Measurements from ENCODE around the gene EVPLL. TPM values are rescaled to one million over a fixed set of nuclear protein-coding genes. Genes with fewer than 3 reads are reported as not detected.
A peak's percentile ranks its signal among the peaks of the same experiment; 100 is the strongest.

Gene EVPLL
- total and polyA plus RNA-seq, 3 donors from 2014 or later = 1.7 to 2.7 (median 2.5) TPM

DNA sequence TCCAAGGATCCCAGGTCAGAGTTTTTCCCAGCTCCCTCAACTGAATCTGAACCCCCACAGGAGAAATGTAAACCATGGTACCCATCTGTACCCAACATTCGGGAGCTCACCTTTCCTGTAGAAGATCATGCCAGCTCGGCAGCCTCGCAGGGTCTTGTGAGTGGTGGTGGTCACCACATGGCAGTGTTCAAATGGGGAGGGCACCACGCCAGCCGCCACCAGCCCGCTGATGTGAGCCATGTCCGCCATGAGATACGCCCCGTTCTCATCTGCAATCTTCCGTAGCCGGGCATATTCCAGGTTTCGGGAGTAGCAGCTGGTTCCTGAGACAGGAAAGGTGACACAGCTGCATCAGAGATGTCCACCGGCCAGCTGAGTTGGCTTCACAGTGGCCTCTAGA lies 37.6 kb upstream of the EVPLL start:
- WGBS, 2 donors = 97 to 100% methylated on average over 7 to 13 of the region's 13 CpGs
- H3K9me3 ChIP-seq = no peaks in the 10 kb centered on the region
- no peak overlapping the region for H3K4me3 ChIP-seq
- no peak for TF ChIP-seq POLR2A (IDR thresholded peaks at IDR 0.05)
- TF ChIP-seq, protein P1, sequence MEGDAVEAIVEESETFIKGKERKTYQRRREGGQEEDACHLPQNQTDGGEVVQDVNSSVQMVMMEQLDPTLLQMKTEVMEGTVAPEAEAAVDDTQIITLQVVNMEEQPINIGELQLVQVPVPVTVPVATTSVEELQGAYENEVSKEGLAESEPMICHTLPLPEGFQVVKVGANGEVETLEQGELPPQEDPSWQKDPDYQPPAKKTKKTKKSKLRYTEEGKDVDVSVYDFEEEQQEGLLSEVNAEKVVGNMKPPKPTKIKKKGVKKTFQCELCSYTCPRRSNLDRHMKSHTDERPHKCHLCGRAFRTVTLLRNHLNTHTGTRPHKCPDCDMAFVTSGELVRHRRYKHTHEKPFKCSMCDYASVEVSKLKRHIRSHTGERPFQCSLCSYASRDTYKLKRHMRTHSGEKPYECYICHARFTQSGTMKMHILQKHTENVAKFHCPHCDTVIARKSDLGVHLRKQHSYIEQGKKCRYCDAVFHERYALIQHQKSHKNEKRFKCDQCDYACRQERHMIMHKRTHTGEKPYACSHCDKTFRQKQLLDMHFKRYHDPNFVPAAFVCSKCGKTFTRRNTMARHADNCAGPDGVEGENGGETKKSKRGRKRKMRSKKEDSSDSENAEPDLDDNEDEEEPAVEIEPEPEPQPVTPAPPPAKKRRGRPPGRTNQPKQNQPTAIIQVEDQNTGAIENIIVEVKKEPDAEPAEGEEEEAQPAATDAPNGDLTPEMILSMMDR (IDR thresholded peaks at IDR 0.05) = no peak
- H3K4me1 ChIP-seq = no peaks in the 10 kb centered on the region
- DNase-seq = no peak
- H3K36me3 ChIP-seq (ENCODE audit: low read depth, missing control alignments) = no peaks in the 10 kb centered on the region
- H3K27me3 ChIP-seq = no peaks in the 10 kb centered on the region
- H3K27ac ChIP-seq = no peak overlapping the region
- intact Hi-C loops (cut with DNase I; ENCODE audit: low total_unique reads) = no loop called here

DNA sequence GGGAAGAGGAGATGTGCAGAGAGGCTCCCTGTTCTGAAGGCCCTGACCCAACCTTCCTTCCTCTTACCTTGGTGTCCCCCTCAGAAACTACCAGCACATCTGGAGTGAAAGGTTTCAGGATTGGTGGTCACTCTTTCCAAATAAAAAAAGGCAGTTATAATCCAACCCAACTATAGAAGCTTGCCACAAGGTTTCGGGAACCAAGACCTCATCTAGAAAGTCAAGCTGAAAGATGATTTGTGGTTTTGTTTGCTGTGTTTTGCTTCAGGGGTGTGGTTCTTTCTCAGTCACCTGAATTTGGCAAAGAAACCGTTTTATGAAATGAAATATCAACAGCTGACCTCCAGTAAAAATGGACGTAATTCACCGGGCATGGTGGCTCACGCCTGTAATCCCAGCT lies 33.6 kb upstream of the EVPLL start:
- Histone ChIP-seq H3K27ac (no peak overlapping the region), H3K36me3 (ENCODE audit: low read depth, missing control alignments) (no peaks in the 10 kb centered on the region), H3K4me3 (no peak overlapping the region), H3K9me3 (no peaks in the 10 kb centered on the region), H3K4me1 (no peaks in the 10 kb centered on the region), H3K27me3 (no peaks in the 10 kb centered on the region)
- WGBS, 2 donors = 91 to 94% methylated on average over 5 of the region's 5 CpGs
- no peak for TF ChIP-seq POLR2A (IDR thresholded peaks at IDR 0.05)
- TF ChIP-seq, protein P1 (IDR thresholded peaks at IDR 0.05) = no peak
- intact Hi-C loops (cut with DNase I; ENCODE audit: low total_unique reads) = no loop called here
- no peak for DNase-seq

DNA sequence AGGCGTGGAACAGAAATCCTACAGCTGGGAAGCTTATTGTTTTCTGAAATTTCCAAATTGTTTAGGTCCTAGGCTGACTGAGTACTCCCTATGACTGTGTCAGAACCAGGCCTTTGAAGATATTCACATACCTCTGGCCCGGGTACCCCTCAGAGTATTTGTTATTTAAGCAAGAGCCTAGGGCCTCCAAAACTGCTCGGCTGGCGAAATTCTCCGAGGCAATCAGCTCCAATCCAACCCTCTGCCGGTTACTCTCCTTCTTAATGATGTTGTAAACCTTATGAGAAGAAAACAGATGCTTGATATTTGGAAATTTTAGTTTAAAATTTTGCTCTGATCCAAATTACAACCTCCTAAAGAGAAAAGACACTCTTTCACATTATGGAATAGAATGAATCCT lies 24.0 kb upstream of the EVPLL start:
- intact Hi-C loops (cut with DNase I; ENCODE audit: low total_unique reads) = no loop called here
- Histone ChIP-seq H3K4me3 (no peak overlapping the region), H3K9me3 (no peaks in the 10 kb centered on the region), H3K4me1 (no peaks in the 10 kb centered on the region), H3K27ac (no peak overlapping the region), H3K36me3 (ENCODE audit: low read depth, missing control alignments) (no peaks in the 10 kb centered on the region), H3K27me3 (no peaks in the 10 kb centered on the region)
- DNase-seq = no peak
- 89 to 92% methylated on average over 6 of the region's 6 CpGs for WGBS, 2 donors
- TF ChIP-seq POLR2A (IDR thresholded peaks at IDR 0.05) = no peak
- TF ChIP-seq, protein P1 (IDR thresholded peaks at IDR 0.05) = no peak

DNA sequence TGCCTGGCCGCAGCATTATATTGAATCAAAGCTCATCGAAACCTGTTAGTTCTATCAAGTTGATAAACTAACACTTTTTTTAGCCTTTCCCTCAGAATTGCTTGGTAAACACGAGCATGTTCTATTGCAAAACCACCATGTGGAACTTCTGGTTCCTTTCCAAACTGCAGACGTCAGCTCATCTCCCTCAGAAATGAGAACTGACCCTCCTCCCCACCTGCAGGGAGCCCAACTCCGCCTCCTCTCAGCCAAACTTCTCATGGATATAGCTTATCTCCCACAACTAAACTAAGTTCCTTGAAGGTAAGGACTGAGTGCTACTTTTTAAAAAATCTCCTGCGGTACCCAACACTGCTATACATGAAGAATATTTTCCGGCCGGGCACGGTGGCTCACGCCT lies 21.0 kb upstream of the EVPLL start:
- no peaks in the 10 kb centered on the region for H3K9me3 ChIP-seq
- no peaks in the 10 kb centered on the region for H3K27me3 ChIP-seq
- no peaks in the 10 kb centered on the region for H3K36me3 ChIP-seq (ENCODE audit: low read depth, missing control alignments)
- intact Hi-C loops (cut with DNase I; ENCODE audit: low total_unique reads) = no loop called here
- H3K4me1 ChIP-seq = no peaks in the 10 kb centered on the region
- H3K27ac ChIP-seq = no peak overlapping the region
- no peak overlapping the region for H3K4me3 ChIP-seq
- WGBS, 2 donors = 91 to 92% methylated on average over 10 of the region's 10 CpGs
- DNase-seq = peak; percentile 23
- TF ChIP-seq, protein P1 (IDR thresholded peaks at IDR 0.05) = no peak
- no peak for TF ChIP-seq POLR2A (IDR thresholded peaks at IDR 0.05)

DNA sequence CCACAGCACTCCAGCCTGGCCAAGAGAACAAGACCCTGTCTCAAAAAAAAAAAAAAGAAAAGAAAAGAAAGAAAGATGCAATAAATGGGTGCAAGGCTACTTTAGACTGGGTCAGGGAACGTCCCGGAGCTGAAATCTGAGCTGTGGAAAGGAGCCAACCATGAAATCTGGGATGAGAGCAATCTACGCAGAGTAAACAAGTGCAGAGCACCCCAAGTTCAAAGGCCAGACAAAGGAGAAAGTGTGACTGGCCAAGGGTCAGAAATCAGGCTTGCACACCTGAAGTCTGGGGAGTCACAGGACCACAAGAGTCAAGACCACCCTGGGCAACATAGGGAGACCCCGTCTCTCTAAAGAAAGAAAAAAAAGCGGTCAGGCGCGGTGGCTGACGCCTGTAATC lies 17.1 kb upstream of the EVPLL start:
- Histone ChIP-seq H3K4me3 (no peak overlapping the region), H3K27ac (no peak overlapping the region), H3K27me3 (no peaks in the 10 kb centered on the region), H3K9me3 (no peaks in the 10 kb centered on the region), H3K4me1 (peaks cover 7% of the 10 kb centered on the region), H3K36me3 (ENCODE audit: low read depth, missing control alignments) (no peaks in the 10 kb centered on the region)
- DNase-seq = no peak
- WGBS, 2 donors = 81 to 87% methylated on average over 7 to 8 of the region's 8 CpGs
- intact Hi-C loops (cut with DNase I; ENCODE audit: low total_unique reads) = loop anchor here (10.0 kb wide), 1 partner anchor 76 kb away; no protein-coding TSS in a partner anchor
- no peak for TF ChIP-seq POLR2A (IDR thresholded peaks at IDR 0.05)
- TF ChIP-seq, protein P1 (IDR thresholded peaks at IDR 0.05) = no peak
